Right lobe of liver (tissue), 4 donors: ENCODE measurements around the gene TENM4.

Experiments
- POLR2A ChIP-seq: fragments of 450-650 bp; IDR thresholded peaks from one replicate; pipeline ENCODE4 v1.6.1; 2017; ENCODE audit warnings: antibody characterized with exemption, mild to moderate bottlenecking
- TF ChIP-seq, protein P1 (sequence below), 4 donors: fragments of 200-600 bp in 3 of 4; fragments of 450-650 bp in 1 of 4; IDR thresholded peaks; one replicate each; pipeline versions ENCODE4 v1.5.1 to v1.8.0; 2016 to 2022; ENCODE audit warnings: antibody characterized with exemption in 4 of 4, mild to moderate bottlenecking in 2 of 4
- donor health status: DM: no; HTN: no; CAD: no.
- donor health status: DM: no; HTN: no; CAD: no.
- donor health status: DM: no; HTN: yes; CAD: no.

DNA sequence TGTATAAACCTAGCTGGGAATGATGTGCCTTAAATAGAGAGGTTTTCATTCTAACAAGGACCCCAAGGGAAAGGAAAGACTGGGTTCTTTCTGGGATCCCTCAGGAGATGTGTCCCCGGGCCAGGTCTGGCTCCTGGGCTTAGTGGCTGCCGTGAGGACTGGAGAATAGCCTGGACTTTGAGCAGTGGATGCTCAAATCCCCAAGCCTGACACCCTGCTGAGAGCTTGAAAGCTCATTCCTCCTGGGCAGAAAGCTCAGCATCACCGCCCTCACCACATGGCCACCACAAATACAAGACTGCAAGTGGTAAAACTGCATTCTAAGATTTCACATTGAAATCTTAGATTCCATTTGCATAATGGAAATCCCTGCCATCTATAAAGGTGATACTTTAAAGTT is 786.8 kb downstream of the TENM4 start:
- TF ChIP-seq, protein P1, sequence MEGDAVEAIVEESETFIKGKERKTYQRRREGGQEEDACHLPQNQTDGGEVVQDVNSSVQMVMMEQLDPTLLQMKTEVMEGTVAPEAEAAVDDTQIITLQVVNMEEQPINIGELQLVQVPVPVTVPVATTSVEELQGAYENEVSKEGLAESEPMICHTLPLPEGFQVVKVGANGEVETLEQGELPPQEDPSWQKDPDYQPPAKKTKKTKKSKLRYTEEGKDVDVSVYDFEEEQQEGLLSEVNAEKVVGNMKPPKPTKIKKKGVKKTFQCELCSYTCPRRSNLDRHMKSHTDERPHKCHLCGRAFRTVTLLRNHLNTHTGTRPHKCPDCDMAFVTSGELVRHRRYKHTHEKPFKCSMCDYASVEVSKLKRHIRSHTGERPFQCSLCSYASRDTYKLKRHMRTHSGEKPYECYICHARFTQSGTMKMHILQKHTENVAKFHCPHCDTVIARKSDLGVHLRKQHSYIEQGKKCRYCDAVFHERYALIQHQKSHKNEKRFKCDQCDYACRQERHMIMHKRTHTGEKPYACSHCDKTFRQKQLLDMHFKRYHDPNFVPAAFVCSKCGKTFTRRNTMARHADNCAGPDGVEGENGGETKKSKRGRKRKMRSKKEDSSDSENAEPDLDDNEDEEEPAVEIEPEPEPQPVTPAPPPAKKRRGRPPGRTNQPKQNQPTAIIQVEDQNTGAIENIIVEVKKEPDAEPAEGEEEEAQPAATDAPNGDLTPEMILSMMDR (IDR thresholded peaks at IDR 0.05) = no peak
- no peak for TF ChIP-seq POLR2A
